C1 segment of cervical spinal cord (tissue), 14 donors: ENCODE results near the gene ELN.

Source experiments
- DNase-seq, 14 donors: peaks; one replicate each; lab custom pipeline; 2025; lab: John Stamatoyannopoulos, UW

Gene ELN

GRCh38 chr7:74023092-74023536, 4.9 kb upstream of the ELN start:
- DNase-seq = peak in 3 of 14 donors; percentile 9 to 54 (median 15)

- DNase-seq = no peak
Measured at GRCh38 chr7:74023786-74024185, 4.2 kb upstream of the ELN start.

- no peak for DNase-seq
Measured at GRCh38 chr7:74025146-74025545, 2.8 kb upstream of the ELN start.

GRCh38 chr7:74025730-74026129, 2.2 kb upstream of the ELN start:
- no peak for DNase-seq

- DNase-seq = no peak
Measured at GRCh38 chr7:74026406-74026902, 1.5 kb upstream of the ELN start.

- DNase-seq = peak in 13 of 14 donors; percentile 35 to 85 (median 72)
Measured at GRCh38 chr7:74026903-74027682, 880 bp upstream of the ELN start.

- peak in 1 of 14 donors; percentile 43 for DNase-seq
Measured at GRCh38 chr7:74028321-74028838, 407 bp downstream of the ELN start.

- DNase-seq = peak in 3 of 14 donors; percentile 28 to 51 (median 34)
Measured at GRCh38 chr7:74029089-74029785, 1.3 kb downstream of the ELN start.

- DNase-seq = peak in 4 of 14 donors; percentile 23 to 47 (median 31)
Measured at GRCh38 chr7:74029991-74030415, 2.0 kb downstream of the ELN start.

GRCh38 chr7:74030861-74031260, 2.9 kb downstream of the ELN start:
- DNase-seq = peak in 1 of 14 donors; percentile 14

- peak in 1 of 14 donors; percentile 26 for DNase-seq
Measured at GRCh38 chr7:74031403-74032190, 3.6 kb downstream of the ELN start.

- peak in 9 of 14 donors; percentile 13 to 76 (median 30) for DNase-seq
Measured at GRCh38 chr7:74032191-74032490, 4.2 kb downstream of the ELN start.

- no peak for DNase-seq
Measured at GRCh38 chr7:74032624-74033371, 4.8 kb downstream of the ELN start.

GRCh38 chr7:74033372-74034311, 5.7 kb downstream of the ELN start:
- peak in 11 of 14 donors; percentile 17 to 83 (median 60) for DNase-seq

GRCh38 chr7:74037609-74038008, 9.6 kb downstream of the ELN start:
- no peak for DNase-seq

- DNase-seq = no peak
Measured at GRCh38 chr7:74038194-74038961, 10.4 kb downstream of the ELN start.

- DNase-seq = peak in 6 of 14 donors; percentile 22 to 54 (median 28)
Measured at GRCh38 chr7:74039337-74039736, 11.4 kb downstream of the ELN start.

- DNase-seq = no peak
Measured at GRCh38 chr7:74040101-74040790, 12.3 kb downstream of the ELN start.
